Mesenchymal stem cell (in vitro differentiated cells and primary cell): Measurements from ENCODE around the gene CLTCL1.
"Not testable (repeated sequence)": the region's sequence is repeated elsewhere in the genome, so short reads cannot be mapped to it uniquely, and the experiment has no call there.

ENCODE experiments used
- DNase-seq: peaks from one replicate; pipeline ENCODE4 v3.0.0-alpha.2; 2013
- H2AFZ ChIP-seq: one replicate; pipeline ENCODE4 v1.6.1; 2013; ENCODE audit warnings: low read depth, mild to moderate bottlenecking, control low read depth, inconsistent platforms, low read length, moderate library complexity
- H2AK5ac ChIP-seq: 2 replicates; pipeline ENCODE4 v1.6.1; 2013; ENCODE audit warnings: low read length, moderate library complexity, mild to moderate bottlenecking, inconsistent platforms; ENCODE audit not compliant: severe bottlenecking
- H2BK120ac ChIP-seq: one replicate; pipeline ENCODE4 v1.6.1; 2013; ENCODE audit warnings: low read depth, mild to moderate bottlenecking, inconsistent platforms, low read length, moderate library complexity
- H2BK12ac ChIP-seq, 2 experiments: one replicate each; pipeline ENCODE4 v1.6.1; 2013; ENCODE audit warnings: inconsistent platforms in 2 of 2, low read length in 2 of 2, mild to moderate bottlenecking in 2 of 2, moderate library complexity in 2 of 2, control low read depth in 1 of 2
- H2BK15ac ChIP-seq: one replicate; pipeline ENCODE4 v1.6.1; 2013; ENCODE audit warnings: mild to moderate bottlenecking, low read depth, inconsistent platforms; ENCODE audit not compliant: poor library complexity, severe bottlenecking
- H2BK5ac ChIP-seq: 2 replicates; pipeline ENCODE4 v1.6.1; 2013; ENCODE audit warnings: low read depth, mild to moderate bottlenecking, low read length, control low read depth, inconsistent platforms; ENCODE audit not compliant: poor library complexity, severe bottlenecking
- H3K14ac ChIP-seq, 2 experiments: one replicate each; pipeline ENCODE4 v1.6.1; 2013; ENCODE audit warnings: inconsistent platforms in 2 of 2, low read length in 2 of 2, control low read depth in 1 of 2, mild to moderate bottlenecking in 1 of 2, moderate library complexity in 1 of 2
- H3K18ac ChIP-seq, 2 experiments: one replicate each; pipeline ENCODE4 v1.6.1; 2013; ENCODE audit warnings: inconsistent platforms in 2 of 2, low read length in 2 of 2, control low read depth in 1 of 2, low read depth in 1 of 2, mild to moderate bottlenecking in 1 of 2
- H3K23ac ChIP-seq, 2 experiments: one replicate each; pipeline ENCODE4 v1.6.1; 2013; ENCODE audit warnings: inconsistent platforms in 2 of 2, low read length in 2 of 2, mild to moderate bottlenecking in 2 of 2, moderate library complexity in 2 of 2, control low read depth in 1 of 2
- H3K27ac ChIP-seq: 2 replicates; pipeline ENCODE4 v1.5.1; 2013; ENCODE audit warnings: mild to moderate bottlenecking, moderate library complexity, low read length, control low read depth, inconsistent platforms; ENCODE audit not compliant: poor library complexity, severe bottlenecking
- H3K27me3 ChIP-seq, 2 experiments: 2 replicates each; pipeline versions ENCODE4 v1.6.1 to v1.7.0; 2013; ENCODE audit warnings: low read length in 2 of 2, mild to moderate bottlenecking in 2 of 2, moderate library complexity in 2 of 2, control low read depth in 1 of 2, inconsistent platforms in 1 of 2; ENCODE audit not compliant: control insufficient read depth in 1 of 2, insufficient read depth in 1 of 2
- H3K36me3 ChIP-seq, 2 experiments: 2 replicates each; pipeline versions ENCODE4 v1.6.1 to v1.7.0; 2013; ENCODE audit warnings: low read length in 2 of 2, control low read depth in 1 of 2, inconsistent platforms in 1 of 2, low read depth in 1 of 2, mild to moderate bottlenecking in 1 of 2; ENCODE audit not compliant: insufficient read depth in 2 of 2, control insufficient read depth in 1 of 2
- H3K4ac ChIP-seq, 2 experiments: one replicate each; pipeline ENCODE4 v1.6.1; 2013; ENCODE audit warnings: inconsistent platforms in 2 of 2, low read length in 2 of 2, mild to moderate bottlenecking in 2 of 2, moderate library complexity in 2 of 2, control low read depth in 1 of 2, low read depth in 1 of 2
- H3K4me1 ChIP-seq: 2 replicates; pipeline ENCODE4 v1.6.1; 2013; ENCODE audit warnings: low read depth, low read length, control low read depth; ENCODE audit not compliant: control insufficient read depth, insufficient read depth
- H3K4me2 ChIP-seq: 2 replicates; pipeline ENCODE4 v1.6.1; 2013; ENCODE audit warnings: low read length, mild to moderate bottlenecking, inconsistent platforms; ENCODE audit not compliant: poor library complexity, severe bottlenecking
- H3K4me3 ChIP-seq, 2 experiments: 2 replicates each; pipeline versions ENCODE4 v1.5.1 to v1.7.0; 2013; ENCODE audit warnings: low read length in 2 of 2, mild to moderate bottlenecking in 2 of 2, control low read depth in 1 of 2, low read depth in 1 of 2; ENCODE audit not compliant: insufficient read depth in 1 of 2
- H3K79me1 ChIP-seq: replicated peaks from 2 replicates; pipeline ENCODE4 v1.6.1; 2013; ENCODE audit warnings: mild to moderate bottlenecking, control low read depth, low read length, inconsistent platforms; ENCODE audit not compliant: poor library complexity, severe bottlenecking
- H3K9ac ChIP-seq: 2 replicates; pipeline ENCODE4 v1.7.0; 2013; ENCODE audit warnings: mild to moderate bottlenecking, low read length, moderate library complexity
- H3K9me3 ChIP-seq: 2 replicates; pipeline ENCODE4 v1.7.0; 2013; ENCODE audit warnings: mild to moderate bottlenecking, low read length; ENCODE audit not compliant: control insufficient read depth
- H4K8ac ChIP-seq: one replicate; pipeline ENCODE4 v1.6.1; 2013; ENCODE audit warnings: inconsistent platforms, mild to moderate bottlenecking, low read length, moderate library complexity
- H4K91ac ChIP-seq: one replicate; pipeline ENCODE4 v1.6.1; 2013; ENCODE audit warnings: mild to moderate bottlenecking, low read length, inconsistent platforms
- WGBS: methylation state at CpG from one replicate; pipeline ENCODE4 v1.1.7; 2013; ENCODE audit warnings: mixed read lengths; 5-methylcytosine and 5-hydroxymethylcytosine counted together

Gene CLTCL1

GRCh38 chr22:19331975-19332374, 40.5 kb upstream of the CLTCL1 start:
- Histone ChIP-seq H3K23ac (no peak overlapping the region), H3K4me2 (no peak overlapping the region), H2BK15ac (no peak overlapping the region), H2AFZ (no peak overlapping the region), H3K27me3 (no peaks in the 10 kb centered on the region), H3K4ac (no peak overlapping the region), H2BK12ac (no peak overlapping the region), H3K4me3 (no peak overlapping the region), H2AK5ac (no peak overlapping the region), H4K8ac (no peak overlapping the region), H4K91ac (no peak overlapping the region), H3K9me3 (peaks cover 13% of the 10 kb centered on the region), H3K36me3 (peaks cover 40 to 78% of the 10 kb centered on the region in 2 experiments), H3K18ac (no peak overlapping the region), H3K79me1 (peaks cover 10% of the 10 kb centered on the region), H3K14ac (no peak overlapping the region), H3K9ac (no peak overlapping the region), H2BK120ac (no peak overlapping the region), H2BK5ac (no peak overlapping the region), H3K27ac (no peak overlapping the region), H3K4me1 (no peaks in the 10 kb centered on the region)
- 96% methylated on average over 5 of the region's 5 CpGs for WGBS
- DNase-seq = no peak

GRCh38 chr22:19331474-19331873, 40.0 kb upstream of the CLTCL1 start:
- Histone ChIP-seq H2AK5ac (no peak overlapping the region), H4K8ac (no peak overlapping the region)

GRCh38 chr22:19330865-19331418, 39.4 kb upstream of the CLTCL1 start:
- Histone ChIP-seq H3K27ac (no peak overlapping the region), H3K23ac (no peak overlapping the region), H3K36me3 (peaks cover 35 to 69% of the 10 kb centered on the region in 2 experiments), H3K4ac (no peak overlapping the region), H4K91ac (no peak overlapping the region), H3K9me3 (peaks cover 10% of the 10 kb centered on the region), H3K18ac (no peak overlapping the region), H2BK12ac (no peak overlapping the region), H2BK5ac (no peak overlapping the region), H2BK15ac (no peak overlapping the region), H4K8ac (no peak overlapping the region), H3K9ac (no peak overlapping the region), H3K4me3 (no peak overlapping the region), H3K79me1 (peaks cover 3% of the 10 kb centered on the region), H2AK5ac (no peak overlapping the region), H3K4me2 (no peak overlapping the region), H3K27me3 (no peaks in the 10 kb centered on the region), H3K4me1 (no peaks in the 10 kb centered on the region), H2AFZ (no peak overlapping the region), H3K14ac (no peak overlapping the region), H2BK120ac (no peak overlapping the region)
- DNase-seq = no peak
- 98% methylated on average over 13 of the region's 13 CpGs for WGBS

More at GRCh38 chr22:19331474-19331873, 40.0 kb upstream of the CLTCL1 start:
- Histone ChIP-seq H3K9me3 (peaks cover 13% of the 10 kb centered on the region), H3K18ac (no peak overlapping the region), H3K4me1 (no peaks in the 10 kb centered on the region), H3K4me3 (no peak overlapping the region), H3K9ac (no peak overlapping the region), H3K79me1 (peaks cover 8% of the 10 kb centered on the region), H3K4ac (no peak overlapping the region), H3K27me3 (no peaks in the 10 kb centered on the region), H4K91ac (no peak overlapping the region), H3K4me2 (no peak overlapping the region), H3K27ac (no peak overlapping the region), H3K23ac (no peak overlapping the region), H3K14ac (no peak overlapping the region), H2BK5ac (no peak overlapping the region), H3K36me3 (peaks cover 38 to 74% of the 10 kb centered on the region in 2 experiments), H2BK12ac (no peak overlapping the region), H2BK15ac (no peak overlapping the region), H2BK120ac (no peak overlapping the region), H2AFZ (no peak overlapping the region)
- DNase-seq = no peak
- 96% methylated on average over 7 of the region's 7 CpGs for WGBS

- H2BK5ac ChIP-seq, H2BK12ac ChIP-seq, H2AFZ ChIP-seq, DNase-seq, H2BK120ac ChIP-seq, H3K4ac ChIP-seq, H4K8ac ChIP-seq, H3K27me3 ChIP-seq, H2AK5ac ChIP-seq, H3K23ac ChIP-seq, H2BK15ac ChIP-seq, H3K27ac ChIP-seq, H3K4me2 ChIP-seq, H3K18ac ChIP-seq, H3K14ac ChIP-seq, H3K9me3 ChIP-seq, H3K4me1 ChIP-seq, H3K9ac ChIP-seq, H3K4me3 ChIP-seq, H3K79me1 ChIP-seq, H4K91ac ChIP-seq: not testable (repeated sequence)
- H3K36me3 ChIP-seq = peaks cover 34 to 62% of the 10 kb centered on the region in 2 experiments
- 97% methylated on average over 5 of the region's 5 CpGs for WGBS
Observed at GRCh38 chr22:19330205-19330604, 38.7 kb upstream of the CLTCL1 start.
